Hepatocyte (in vitro differentiated cells): ENCODE data around the gene USP10. TPM values are rescaled to one million over a fixed set of nuclear protein-coding genes. Genes with fewer than 3 reads are reported as not detected.

Source experiments
- DNase-seq: peaks from one replicate; pipeline ENCODE4 v3.0.0-alpha.2; 2016; ENCODE audit warnings: low spot score
- H2AFZ ChIP-seq: fragments of 200-600 bp; sonication (generic); 2 replicates; pipeline ENCODE4 v1.6.0; 2016; ENCODE audit warnings: antibody characterized with exemption, mild to moderate bottlenecking
- H3K27ac ChIP-seq: fragments of 200-600 bp; sonication (generic); 2 replicates; pipeline ENCODE4 v1.5.1; 2016; ENCODE audit warnings: mild to moderate bottlenecking
- H3K27me3 ChIP-seq: fragments of 200-600 bp; sonication (generic); 2 replicates; pipeline ENCODE4 v1.6.1; 2016
- H3K36me3 ChIP-seq: fragments of 200-600 bp; sonication (generic); replicated peaks from 2 replicates; pipeline ENCODE4 v1.5.1; 2016; ENCODE audit warnings: low read depth; ENCODE audit not compliant: insufficient read depth
- H3K4me1 ChIP-seq: fragments of 200-600 bp; sonication (generic); 2 replicates; pipeline ENCODE4 v1.5.1; 2016; ENCODE audit warnings: mild to moderate bottlenecking, moderate library complexity; ENCODE audit not compliant: insufficient read depth
- H3K4me2 ChIP-seq: fragments of 200-600 bp; sonication (generic); 2 replicates; pipeline ENCODE4 v1.6.0; 2016
- H3K4me3 ChIP-seq: fragments of 200-600 bp; sonication (generic); 2 replicates; pipeline ENCODE4 v1.5.1; 2016; ENCODE audit warnings: mild to moderate bottlenecking
- H3K79me2 ChIP-seq: fragments of 200-600 bp; sonication (generic); 2 replicates; pipeline ENCODE4 v1.6.0; 2017; ENCODE audit warnings: mild to moderate bottlenecking
- H3K9me2 ChIP-seq: fragments of 200-600 bp; sonication (generic); replicated peaks from 2 replicates; pipeline ENCODE4 v1.6.0; 2017; ENCODE audit warnings: mild to moderate bottlenecking; ENCODE audit not compliant: insufficient read depth
- H3K9me3 ChIP-seq: fragments of 200-600 bp; sonication (generic); 2 replicates; pipeline ENCODE4 v1.5.1; 2016; ENCODE audit warnings: low read depth, mild to moderate bottlenecking
- H4K20me1 ChIP-seq: fragments of 200-600 bp; sonication (generic); 2 replicates; pipeline ENCODE4 v1.6.0; 2016; ENCODE audit warnings: mild to moderate bottlenecking; ENCODE audit not compliant: insufficient read depth, poor library complexity, severe bottlenecking
- CTCF ChIP-seq: fragments of 200-600 bp; sonication (generic); IDR thresholded peaks from 2 replicates; pipeline ENCODE4 v1.5.1; 2016; ENCODE audit warnings: antibody characterized with exemption, mild to moderate bottlenecking; ENCODE audit not compliant: poor library complexity
- EZH2 ChIP-seq: fragments of 200-600 bp; sonication (generic); IDR thresholded peaks from 2 replicates; pipeline ENCODE4 v1.6.1; 2016; ENCODE audit warnings: antibody characterized with exemption, mild to moderate bottlenecking, borderline replicate concordance
- EZH2phosphoT487 ChIP-seq: fragments of 200-600 bp; sonication (generic); IDR thresholded peaks from one replicate; pipeline ENCODE4 v1.6.1; 2018; ENCODE audit warnings: antibody characterized with exemption, mild to moderate bottlenecking, low read depth, moderate library complexity; ENCODE audit not compliant: unreplicated experiment, severe bottlenecking
- WGBS: methylation state at CpG from one replicate; pipeline ENCODE4 v1.1.6; 2016; ENCODE audit warnings: low lambda C conversion rate; ENCODE audit errors: missing lambda C conversion rate; 5-methylcytosine and 5-hydroxymethylcytosine counted together
- polyA plus RNA-seq: library from polyadenylated mRNA; unstranded; fragments of >200 nt; fragmentation: Nextera tagmentation; extraction: Ambion mirVana; gene quantifications from 2 replicates; pipeline ENCODE4 v1.2.1, GENCODE V29; 2016
- total RNA-seq: library from RNA; depleted of rRNA; stranded (reverse); fragments of >200 nt; gene quantifications from 2 replicates; pipeline ENCODE4 v1.2.3, GENCODE V29; 2014

Gene USP10
- total and polyA plus RNA-seq, 2 experiments from 2014 or later: 53.1 to 62.4 TPM

GRCh38 chr16:84765616-84766580 is 66.1 kb downstream of the USP10 start:
- Histone ChIP-seq H3K4me2 (no peak overlapping the region), H3K4me1 (peaks cover 27% of the 10 kb centered on the region), H3K9me3 (no peaks in the 10 kb centered on the region), H3K36me3 (no peaks in the 10 kb centered on the region), H3K9me2 (no peaks in the 10 kb centered on the region), H2AFZ (no peak overlapping the region), H3K79me2 (peaks cover 38% of the 10 kb centered on the region), H3K4me3 (no peak overlapping the region), H3K27me3 (no peaks in the 10 kb centered on the region), H4K20me1 (no peaks in the 10 kb centered on the region), H3K27ac (peak overlapping the region; percentile 35)
- TF ChIP-seq EZH2 (no peak), CTCF (no peak), EZH2phosphoT487 (no peak)
- no peak for DNase-seq
- 89% methylated on average over 17 of the region's 17 CpGs for WGBS

GRCh38 chr16:84766978-84767773 is 67.4 kb downstream of the USP10 start:
- WGBS: 59% methylated on average over 11 of the region's 11 CpGs
- no peak for DNase-seq
- TF ChIP-seq EZH2 (no peak), EZH2phosphoT487 (peak; percentile 68)
- no peak overlapping the region for H3K4me2 ChIP-seq
- H2AFZ ChIP-seq: no peak overlapping the region
- H3K4me3 ChIP-seq: no peak overlapping the region
- H4K20me1 ChIP-seq: no peaks in the 10 kb centered on the region
- peaks cover 27% of the 10 kb centered on the region for H3K4me1 ChIP-seq
- H3K79me2 ChIP-seq: peaks cover 38% of the 10 kb centered on the region
- peak overlapping the region; percentile 65 for H3K27ac ChIP-seq
- H3K36me3 ChIP-seq: no peaks in the 10 kb centered on the region
- no peaks in the 10 kb centered on the region for H3K9me3 ChIP-seq
- no peaks in the 10 kb centered on the region for H3K27me3 ChIP-seq
- H3K9me2 ChIP-seq: no peaks in the 10 kb centered on the region

- 54% methylated on average over 4 of the region's 4 CpGs for WGBS
- H3K9me3 ChIP-seq: no peaks in the 10 kb centered on the region
- no peak overlapping the region for H3K4me2 ChIP-seq
- no peaks in the 10 kb centered on the region for H3K9me2 ChIP-seq
- H4K20me1 ChIP-seq: no peaks in the 10 kb centered on the region
- DNase-seq: no peak
- no peak overlapping the region for H2AFZ ChIP-seq
- H3K36me3 ChIP-seq: no peaks in the 10 kb centered on the region
- peaks cover 27% of the 10 kb centered on the region for H3K4me1 ChIP-seq
- no peak for TF ChIP-seq EZH2phosphoT487
- TF ChIP-seq EZH2: no peak
- no peak for TF ChIP-seq CTCF
- H3K79me2 ChIP-seq: peaks cover 36% of the 10 kb centered on the region
- no peak overlapping the region for H3K4me3 ChIP-seq
- no peaks in the 10 kb centered on the region for H3K27me3 ChIP-seq
- H3K27ac ChIP-seq: peak overlapping the region; percentile 42
These were observed 68.4 kb downstream of the USP10 start for GRCh38 chr16:84768061-84768807.
